SU-DHL-6 (cell line): ENCODE data around the gene NUP58.

ENCODE experiments used
- EZH2phosphoT487 ChIP-seq: fragments of 200-600 bp; sonication (generic), shearing (Covaris generic); conservative IDR thresholded peaks from 2 replicates; pipeline ENCODE4 v1.6.1; 2018; ENCODE audit warnings: mild to moderate bottlenecking, antibody characterized with exemption, low read length, moderate library complexity, mixed read lengths
- TF ChIP-seq, protein P1 (sequence below): fragments of 200-600 bp; sonication (generic); IDR thresholded peaks from one replicate; pipeline ENCODE4 v1.5.1; 2017; ENCODE audit warnings: antibody characterized with exemption, mild to moderate bottlenecking, low read length, moderate library complexity; ENCODE audit not compliant: insufficient read depth, poor library complexity, severe bottlenecking

- TF ChIP-seq, protein P1, sequence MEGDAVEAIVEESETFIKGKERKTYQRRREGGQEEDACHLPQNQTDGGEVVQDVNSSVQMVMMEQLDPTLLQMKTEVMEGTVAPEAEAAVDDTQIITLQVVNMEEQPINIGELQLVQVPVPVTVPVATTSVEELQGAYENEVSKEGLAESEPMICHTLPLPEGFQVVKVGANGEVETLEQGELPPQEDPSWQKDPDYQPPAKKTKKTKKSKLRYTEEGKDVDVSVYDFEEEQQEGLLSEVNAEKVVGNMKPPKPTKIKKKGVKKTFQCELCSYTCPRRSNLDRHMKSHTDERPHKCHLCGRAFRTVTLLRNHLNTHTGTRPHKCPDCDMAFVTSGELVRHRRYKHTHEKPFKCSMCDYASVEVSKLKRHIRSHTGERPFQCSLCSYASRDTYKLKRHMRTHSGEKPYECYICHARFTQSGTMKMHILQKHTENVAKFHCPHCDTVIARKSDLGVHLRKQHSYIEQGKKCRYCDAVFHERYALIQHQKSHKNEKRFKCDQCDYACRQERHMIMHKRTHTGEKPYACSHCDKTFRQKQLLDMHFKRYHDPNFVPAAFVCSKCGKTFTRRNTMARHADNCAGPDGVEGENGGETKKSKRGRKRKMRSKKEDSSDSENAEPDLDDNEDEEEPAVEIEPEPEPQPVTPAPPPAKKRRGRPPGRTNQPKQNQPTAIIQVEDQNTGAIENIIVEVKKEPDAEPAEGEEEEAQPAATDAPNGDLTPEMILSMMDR, result no peak
- TF ChIP-seq EZH2phosphoT487, result no peak
Observed at GRCh38 chr13:25252225-25252624, 49.2 kb upstream of the NUP58 start.
